ENCODE results near the gene CCL7. TPM values are rescaled to one million over a fixed set of nuclear protein-coding genes. Genes with fewer than 3 reads are reported as not detected.
A peak's percentile ranks its signal among the peaks of the same experiment; 100 is the strongest.
"Not testable (repeated sequence)": the region's sequence is repeated elsewhere in the genome, so short reads cannot be mapped to it uniquely, and the experiment has no call there.

Gene CCL7
- total RNA-seq: not detected

DNA sequence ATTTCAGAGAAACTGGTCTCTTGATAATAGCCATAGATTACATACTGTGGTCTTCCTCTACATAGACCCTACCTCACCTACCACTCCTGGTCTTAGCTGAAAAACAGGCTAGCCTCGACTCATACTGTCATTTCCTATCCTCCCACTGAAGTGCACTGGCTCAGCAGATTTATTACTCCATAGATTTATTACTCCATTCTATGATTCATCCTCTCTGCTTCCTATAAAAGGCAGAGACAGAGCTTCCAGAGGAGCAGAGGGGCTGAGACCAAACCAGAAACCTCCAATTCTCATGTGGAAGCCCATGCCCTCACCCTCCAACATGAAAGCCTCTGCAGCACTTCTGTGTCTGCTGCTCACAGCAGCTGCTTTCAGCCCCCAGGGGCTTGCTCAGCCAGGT lies at the start of gene CCL7:
Gene CCL7, plus strand, starts transcription at position 253 of the 400 bp plus-strand sequence. Its CDS starts 70 bp downstream, at position 323.
- no peak for DNase-seq (ENCODE audit: low spot score)

- no peak for DNase-seq (ENCODE audit: low spot score)
Measured at GRCh38 chr17:34220752-34221395, 49.1 kb upstream of the CCL7 start.

GRCh38 chr17:34221411-34221810 lies 48.6 kb upstream of the CCL7 start:
- DNase-seq (ENCODE audit: low spot score): no peak

DNA sequence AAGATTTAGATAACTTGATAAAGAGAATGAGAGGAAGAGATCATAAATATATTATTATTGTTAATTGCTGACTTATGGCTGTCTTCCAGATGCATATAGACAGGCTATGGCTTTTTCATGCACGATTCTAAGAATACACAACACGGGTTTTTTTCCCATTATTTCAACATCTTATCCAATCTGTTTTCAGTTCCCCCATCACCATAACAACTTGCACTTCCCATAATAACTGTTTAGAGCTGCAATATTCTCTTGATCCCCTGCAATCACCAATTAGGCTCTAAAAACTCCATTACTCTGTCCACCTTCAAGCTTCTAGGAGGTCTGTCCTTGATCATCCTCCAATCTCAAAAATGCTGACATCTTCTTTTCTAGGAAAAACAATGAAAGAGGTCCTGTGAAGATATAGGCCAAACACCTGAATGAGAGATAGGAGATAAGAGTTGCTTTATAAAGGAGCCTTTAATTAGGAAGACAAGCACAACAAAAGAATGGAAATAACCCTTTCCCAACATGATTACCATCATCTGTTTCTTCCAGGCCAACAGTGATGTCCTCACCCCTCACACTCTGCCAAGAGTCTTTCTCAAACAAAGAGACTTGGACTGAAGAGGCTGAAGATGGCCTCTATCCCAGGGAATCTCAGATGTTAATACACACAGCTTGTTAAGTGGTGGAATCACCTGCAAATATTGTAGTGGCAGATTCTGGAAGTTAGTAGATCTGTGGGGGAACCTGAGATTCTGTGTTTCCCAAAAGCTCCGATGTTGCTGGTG lies 47.1 kb upstream of the CCL7 start:
- no peak for DNase-seq (ENCODE audit: low spot score)

- DNase-seq (ENCODE audit: low spot score): no peak
Measured at GRCh38 chr17:34225046-34225445, 45.0 kb upstream of the CCL7 start.

DNA sequence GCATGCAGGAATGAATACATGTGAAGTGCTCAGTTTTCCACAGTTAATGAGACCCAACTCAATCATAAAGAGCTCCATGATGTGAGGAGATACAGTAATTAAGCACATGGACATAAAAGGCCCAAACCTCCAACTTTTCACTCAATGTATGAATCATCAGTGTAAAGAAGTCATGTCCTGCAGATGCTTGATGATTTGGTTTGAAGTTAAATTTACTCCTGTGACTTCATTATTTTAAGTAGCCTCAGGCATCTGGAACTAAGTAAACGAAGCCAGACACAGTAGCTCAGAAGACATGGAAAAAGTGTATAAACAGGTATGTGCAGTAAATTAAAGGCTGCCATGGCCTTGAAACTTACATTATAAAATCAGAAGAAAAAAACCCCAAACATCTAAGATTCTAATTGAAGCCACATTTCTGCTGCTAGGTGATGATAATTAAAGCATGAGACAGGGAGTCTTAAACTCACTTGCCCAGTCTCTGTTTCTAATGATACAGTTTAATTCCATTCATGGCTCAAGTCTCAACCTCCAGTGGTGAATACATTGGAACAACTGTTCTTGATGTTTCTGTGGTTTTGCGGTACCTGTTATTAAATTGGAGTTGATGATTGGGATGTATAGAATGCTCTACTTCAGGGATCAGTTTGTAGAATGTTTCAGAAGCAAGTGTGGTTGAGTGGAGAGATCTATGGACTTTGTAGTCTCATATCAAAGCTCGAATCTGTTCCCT lies 43.8 kb upstream of the CCL7 start:
- no peak for DNase-seq (ENCODE audit: low spot score)

DNA sequence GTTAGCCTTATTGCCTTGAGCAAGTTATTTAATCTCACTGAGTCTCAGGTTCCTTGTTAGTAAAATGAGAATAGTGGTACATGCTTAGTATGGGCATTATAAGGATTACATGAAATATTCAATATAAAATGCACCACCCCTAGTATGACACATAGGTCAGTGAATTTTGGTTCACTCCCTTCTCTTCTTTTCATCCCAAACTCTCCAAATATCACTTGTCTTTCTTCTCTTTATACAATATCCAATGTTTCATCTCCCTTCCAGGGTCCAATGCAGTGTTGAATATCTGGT lies 43.3 kb upstream of the CCL7 start:
- no peak for DNase-seq (ENCODE audit: low spot score)

DNA sequence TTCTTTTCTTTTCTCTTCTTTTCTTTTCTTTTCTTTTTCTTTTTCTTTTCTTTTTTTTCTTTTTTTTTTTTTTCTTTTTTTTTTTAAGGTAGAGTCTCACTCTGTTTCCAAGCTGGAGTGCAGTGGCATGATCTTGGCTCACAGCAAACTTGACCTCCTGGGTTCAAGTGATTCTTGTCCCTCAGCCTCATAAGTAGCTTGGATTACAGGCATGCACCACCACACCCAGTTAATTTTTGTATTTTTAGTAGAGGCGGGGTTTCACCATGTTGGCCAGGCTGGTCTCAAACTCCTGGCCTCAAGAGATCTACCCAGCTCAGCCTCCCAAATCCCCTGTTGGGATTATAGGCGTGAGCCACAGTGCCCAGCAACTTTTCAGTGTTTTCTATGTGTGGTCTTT lies 42.7 kb upstream of the CCL7 start:
- DNase-seq (ENCODE audit: low spot score): not testable (repeated sequence)

GRCh38 chr17:34227707-34228106 lies 42.3 kb upstream of the CCL7 start:
- DNase-seq (ENCODE audit: low spot score): no peak

DNA sequence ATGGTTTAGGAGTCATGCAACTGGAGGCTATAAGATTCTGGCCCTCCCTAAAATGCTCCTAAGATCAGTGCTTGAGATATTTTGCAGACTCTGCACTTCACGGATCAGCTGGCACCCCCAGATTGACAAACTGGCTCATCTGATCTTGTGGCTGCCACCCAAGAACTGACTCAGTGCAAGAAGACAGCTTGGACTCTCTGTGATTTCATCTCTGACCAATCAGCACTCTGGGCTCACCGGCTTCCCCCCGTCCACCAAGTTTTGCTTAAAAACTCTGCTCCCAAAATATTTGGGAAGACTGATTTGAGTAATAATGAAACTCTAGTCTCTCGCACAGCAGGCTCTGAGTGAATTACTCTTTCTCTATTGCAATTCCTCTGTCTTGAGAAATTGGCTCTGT lies 41.2 kb upstream of the CCL7 start:
- no peak for DNase-seq (ENCODE audit: low spot score)

GRCh38 chr17:34230342-34230741 lies 39.7 kb upstream of the CCL7 start:
- no peak for DNase-seq (ENCODE audit: low spot score)

GRCh38 chr17:34234616-34235015 lies 35.4 kb upstream of the CCL7 start:
- DNase-seq (ENCODE audit: low spot score): no peak

DNA sequence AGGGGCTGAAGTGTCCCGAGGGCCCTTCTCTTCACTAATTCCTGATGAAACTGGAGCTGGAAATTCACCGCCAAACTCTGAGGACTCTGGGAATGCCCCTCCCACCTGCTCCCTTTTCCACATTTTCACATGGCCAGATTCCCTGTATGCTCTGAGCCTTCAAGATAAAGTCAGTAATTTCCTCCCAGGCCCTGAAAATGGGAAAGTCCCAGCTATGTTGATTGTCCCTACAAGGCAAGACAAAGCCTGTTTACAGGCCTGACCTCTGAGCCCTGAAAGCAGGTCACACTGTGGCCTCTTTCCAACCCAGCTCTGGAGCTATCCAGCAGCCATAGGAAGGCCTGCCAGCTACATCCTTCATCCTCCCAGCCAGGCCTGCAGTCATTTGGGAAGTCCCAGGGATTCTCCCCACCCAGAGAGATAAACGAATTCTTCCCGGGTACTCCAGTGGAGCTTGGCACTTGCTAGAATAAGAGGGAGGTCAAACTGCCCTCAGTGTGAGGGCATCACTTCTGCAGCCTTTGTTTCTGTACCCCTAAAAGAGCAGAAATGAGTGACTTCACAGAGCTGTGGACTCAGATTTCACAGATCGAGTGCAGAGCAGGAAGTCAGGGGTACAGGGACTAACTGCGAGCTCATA lies 34.5 kb upstream of the CCL7 start:
- peak; percentile 77 for DNase-seq (ENCODE audit: low spot score)

DNA sequence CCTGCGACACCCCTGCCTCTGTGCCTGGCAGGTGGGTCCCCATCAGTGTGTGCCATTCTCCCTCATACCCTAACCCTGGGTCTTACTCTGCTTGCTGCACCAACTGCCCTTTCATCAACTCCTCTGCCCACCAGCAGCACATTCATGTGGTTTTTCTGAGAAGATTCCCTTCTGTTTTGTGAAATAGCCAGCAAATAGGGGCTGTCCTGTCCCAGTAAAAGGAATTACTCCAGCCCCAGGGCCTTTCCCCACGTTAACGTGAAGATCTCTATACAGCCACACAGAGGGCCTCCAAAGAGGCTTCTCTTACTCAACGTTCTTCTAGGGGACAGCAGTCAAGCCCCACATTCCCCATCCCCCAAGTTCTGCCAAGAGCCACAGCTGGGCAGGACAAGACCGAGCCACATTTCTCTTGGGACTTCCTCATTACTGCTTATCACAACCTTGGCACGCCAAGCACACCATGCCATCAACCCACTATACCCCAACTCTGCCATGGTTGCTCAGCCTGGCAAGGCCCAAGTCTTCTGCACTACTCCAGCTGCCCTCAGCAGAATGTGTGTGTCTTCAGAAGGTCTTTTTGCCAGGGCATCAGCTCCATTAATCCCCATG lies 33.6 kb upstream of the CCL7 start:
- DNase-seq (ENCODE audit: low spot score): no peak

DNA sequence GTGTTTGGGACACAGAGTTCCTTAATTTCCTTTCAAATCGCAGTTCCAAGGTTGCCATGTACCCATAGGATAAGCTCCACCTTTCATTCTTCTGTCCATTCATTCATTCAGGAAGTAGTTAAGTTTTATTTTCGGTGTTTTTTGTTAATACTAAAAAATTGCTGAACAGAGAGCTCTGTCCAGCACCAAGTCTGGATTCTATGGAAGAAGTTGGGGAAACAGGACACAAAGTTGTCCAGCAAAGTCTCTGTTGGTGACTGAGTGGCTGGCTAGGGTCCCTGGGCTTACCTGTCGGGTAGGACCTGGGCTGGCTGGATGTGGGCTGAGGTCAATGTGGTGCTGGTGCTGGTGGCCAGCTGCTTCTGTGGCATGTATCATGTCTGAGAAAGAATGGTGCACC lies 32.6 kb upstream of the CCL7 start:
- no peak for DNase-seq (ENCODE audit: low spot score)

- peak; percentile 68 for DNase-seq (ENCODE audit: low spot score)
Measured at GRCh38 chr17:34241062-34241461, 29.0 kb upstream of the CCL7 start.

- no peak for DNase-seq (ENCODE audit: low spot score)
Measured at GRCh38 chr17:34242587-34243363, 27.2 kb upstream of the CCL7 start.

GRCh38 chr17:34243364-34244320 lies 26.4 kb upstream of the CCL7 start:
- DNase-seq (ENCODE audit: low spot score): no peak

- no peak for DNase-seq (ENCODE audit: low spot score)
Measured at GRCh38 chr17:34245351-34245905, 24.6 kb upstream of the CCL7 start.

DNA sequence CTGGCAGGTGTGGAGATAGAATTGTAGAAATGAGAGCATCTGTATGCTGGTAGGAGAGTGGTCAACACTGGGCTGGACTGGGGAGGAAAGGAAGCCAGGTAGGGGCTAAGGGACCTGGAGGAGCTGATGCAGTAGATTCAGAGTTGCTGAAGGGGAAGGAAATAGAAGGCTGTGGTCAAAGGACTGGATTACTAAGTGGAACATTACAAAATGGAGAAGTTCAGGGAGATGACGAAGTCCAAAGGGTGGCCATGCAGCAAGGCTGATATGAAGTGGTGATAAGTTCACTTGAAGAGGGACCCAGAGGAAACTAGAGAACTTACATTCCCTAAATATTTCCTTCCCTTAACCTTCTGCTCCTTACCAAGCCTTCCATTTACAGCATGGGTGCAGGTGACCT lies 23.6 kb upstream of the CCL7 start:
- DNase-seq (ENCODE audit: low spot score): no peak
